SK-N-SH (cell line): Measurements from ENCODE around the gene EOLA2. TPM values are rescaled to one million over a fixed set of nuclear protein-coding genes. Genes with fewer than 3 reads are reported as not detected.

ENCODE experiments used
- CTCF ChIA-PET: fragments of 300-600, 350-600 bp; formaldehyde crosslinking; extraction: SDS; loops from one replicate; lab custom pipeline; 2021; lab: Yijun Ruan, JAX
- POLR2A ChIA-PET: fragments of 350-600 bp; sonication (Branson Sonifier 250); formaldehyde crosslinking; extraction: SDS; loops from one replicate; lab custom pipeline; 2020; ENCODE audit warnings: antibody characterized with exemption, inconsistent platforms; lab: Yijun Ruan, JAX
- DNase-seq: peaks from one replicate; pipeline ENCODE4 v3.0.0; 2012
- H2AFZ ChIP-seq: fragments of 200-600 bp; sonication (generic); 2 replicates; pipeline ENCODE4 v1.8.1; 2016; ENCODE audit warnings: antibody characterized with exemption, mild to moderate bottlenecking, low read depth
- H3F3A ChIP-seq: fragments of 200-600 bp; sonication (generic); replicated peaks from 2 replicates; pipeline ENCODE3; 2016; ENCODE audit warnings: antibody characterized with exemption, mild to moderate bottlenecking; ENCODE audit not compliant: insufficient read depth
- H3K27ac ChIP-seq, 2 experiments: fragments of 200-500 bp in 1 of 2; fragments of 200-600 bp in 1 of 2; sonication (Bioruptor generic) in 1 of 2; sonication (generic), shearing (Covaris generic) in 1 of 2; 2 replicates each; pipeline versions ENCODE4 v1.5.1 to v1.6.1; 2014 to 2016; ENCODE audit warnings: low read depth in 2 of 2, inconsistent platforms in 1 of 2, low read length in 1 of 2, mild to moderate bottlenecking in 1 of 2, mixed read lengths in 1 of 2
- H3K27me3 ChIP-seq: fragments of 200-600 bp; sonication (generic), shearing (Covaris generic); 2 replicates; pipeline ENCODE4 v1.6.1; 2016; ENCODE audit warnings: mixed run types; ENCODE audit not compliant: insufficient read depth
- H3K36me3 ChIP-seq, 2 experiments: fragments of 200-500 bp in 1 of 2; fragments of 200-600 bp in 1 of 2; sonication (Bioruptor generic) in 1 of 2; sonication (generic) in 1 of 2; replicated peaks in 1 of 2; 2 replicates each; pipeline versions ENCODE3 to v1.5.1; 2014 to 2016; ENCODE audit warnings: low read length in 1 of 2, mild to moderate bottlenecking in 1 of 2; ENCODE audit not compliant: insufficient read depth in 2 of 2, control insufficient read depth in 1 of 2
- H3K4me1 ChIP-seq, 2 experiments: fragments of 200-500 bp in 1 of 2; fragments of 200-600 bp in 1 of 2; sonication (Bioruptor generic) in 1 of 2; sonication (generic), shearing (Covaris generic) in 1 of 2; 2 replicates each; pipeline versions ENCODE4 v1.5.1 to v1.6.1; 2014 to 2016; ENCODE audit warnings: low read depth in 1 of 2, low read length in 1 of 2, mixed run types in 1 of 2; ENCODE audit not compliant: insufficient read depth in 2 of 2, control insufficient read depth in 1 of 2
- H3K4me2 ChIP-seq: fragments of 200-600 bp; sonication (generic), shearing (Covaris generic); 2 replicates; pipeline ENCODE4 v1.6.1; 2017; ENCODE audit warnings: mixed run types
- H3K4me3 ChIP-seq, 2 experiments: fragments of 200-500 bp in 1 of 2; fragments of 200-600 bp in 1 of 2; sonication (Bioruptor generic) in 1 of 2; sonication (generic), shearing (Covaris generic) in 1 of 2; 2 replicates each; pipeline versions ENCODE4 v1.5.1 to v1.8.1; 2014 to 2016; ENCODE audit warnings: low read depth in 2 of 2, inconsistent platforms in 1 of 2, low read length in 1 of 2, mild to moderate bottlenecking in 1 of 2, mixed read lengths in 1 of 2, moderate library complexity in 1 of 2
- H3K79me2 ChIP-seq: fragments of 200-600 bp; sonication (generic); 2 replicates; pipeline ENCODE4 v1.8.1; 2017; ENCODE audit warnings: mild to moderate bottlenecking; ENCODE audit not compliant: insufficient read depth
- H3K9ac ChIP-seq: fragments of 200-600 bp; sonication (generic); 2 replicates; pipeline ENCODE4 v1.6.1; 2017; ENCODE audit warnings: mixed run types
- H3K9me2 ChIP-seq: fragments of 200-600 bp; sonication (generic); 2 replicates; pipeline ENCODE4 v1.6.1; 2017; ENCODE audit warnings: mixed run types
- H3K9me3 ChIP-seq: fragments of 200-600 bp; sonication (generic); 2 replicates; pipeline ENCODE4 v1.6.1; 2017; ENCODE audit warnings: mixed run types, mild to moderate bottlenecking, moderate library complexity
- H4K20me1 ChIP-seq: fragments of 200-600 bp; sonication (generic); 2 replicates; pipeline ENCODE4 v1.6.1; 2017; ENCODE audit warnings: mild to moderate bottlenecking, mixed run types; ENCODE audit not compliant: insufficient read depth
- ELF1 ChIP-seq: IDR thresholded peaks from 2 replicates; pipeline ENCODE4 v1.4.0; 2012
- EP300 ChIP-seq, 2 experiments: IDR thresholded peaks; 2 replicates each; pipeline versions ENCODE4 v1.4.0 to v1.6.1; 2012; ENCODE audit warnings: borderline replicate concordance in 1 of 2, low read depth in 1 of 2, low read length in 1 of 2
- EZH2phosphoT487 ChIP-seq: fragments of 200-600 bp; sonication (generic); IDR thresholded peaks from 2 replicates; pipeline ENCODE4 v1.6.1; 2017; ENCODE audit warnings: low read depth, mixed run types, mild to moderate bottlenecking, antibody characterized with exemption, moderate library complexity, borderline replicate concordance
- FOSL2 ChIP-seq: IDR thresholded peaks from 2 replicates; pipeline ENCODE4 v1.4.0; 2012; ENCODE audit warnings: low read depth, mild to moderate bottlenecking, moderate library complexity, borderline replicate concordance
- GABPA ChIP-seq: IDR thresholded peaks from 2 replicates; pipeline ENCODE4 v1.4.0; 2012; ENCODE audit warnings: low read depth, mild to moderate bottlenecking
- GATA2 ChIP-seq: sonication (generic); formaldehyde crosslinking; IDR thresholded peaks from 2 replicates; pipeline ENCODE4 v1.5.0; 2020; ENCODE audit warnings: mild to moderate bottlenecking, missing genetic modification reagents
- JUND ChIP-seq: IDR thresholded peaks from 2 replicates; pipeline ENCODE4 v1.4.0; 2012
- MXI1 ChIP-seq: IDR thresholded peaks from 2 replicates; pipeline ENCODE4 v1.6.1; 2012; ENCODE audit warnings: mild to moderate bottlenecking, low read depth, low read length, improper control_type of control experiment
- NFIC ChIP-seq: IDR thresholded peaks from 2 replicates; pipeline ENCODE4 v1.4.0; 2012; ENCODE audit warnings: borderline replicate concordance
- POLR2AphosphoS5 ChIP-seq: IDR thresholded peaks from 2 replicates; pipeline ENCODE4 v1.6.1; 2012; ENCODE audit warnings: low read depth, low read length
- RCOR1 ChIP-seq: fragments of 150-350 bp; IDR thresholded peaks from 2 replicates; pipeline ENCODE4 v1.6.1; 2017; ENCODE audit warnings: antibody characterized with exemption, low read length
- RFX5 ChIP-seq: IDR thresholded peaks from 2 replicates; pipeline ENCODE4 v1.6.1; 2012; ENCODE audit warnings: mild to moderate bottlenecking, improper control_type of control experiment, low read length
- SIN3A ChIP-seq: IDR thresholded peaks from 2 replicates; pipeline ENCODE4 v1.6.1; 2012; ENCODE audit warnings: low read depth, mild to moderate bottlenecking, low read length, moderate library complexity, borderline replicate concordance
- TCF12 ChIP-seq: IDR thresholded peaks from 2 replicates; pipeline ENCODE4 v1.4.0; 2012
- WGBS: methylation state at CpG from one replicate; pipeline ENCODE4 v1.1.6; 2017; ENCODE audit warnings: low lambda C conversion rate; 5-methylcytosine and 5-hydroxymethylcytosine counted together
- polyA plus RNA-seq, 3 experiments: library from polyadenylated mRNA; depleted of rRNA; stranded (reverse); fragments of >200 nt; gene quantifications; 2 replicates each; pipeline ENCODE4 v1.2.3, GENCODE V29; 2012
- TF ChIP-seq, protein P1 (sequence below): IDR thresholded peaks from 2 replicates; pipeline ENCODE4 v1.4.0; 2012; ENCODE audit warnings: low read depth, borderline replicate concordance
- TF ChIP-seq, protein P2 (sequence below): fragments of 150-350 bp; IDR thresholded peaks from 2 replicates; pipeline ENCODE4 v1.6.1; 2016; ENCODE audit warnings: mild to moderate bottlenecking, low read depth, low read length
- TF ChIP-seq, protein P3 (sequence below): IDR thresholded peaks from 2 replicates; pipeline ENCODE4 v1.4.0; 2012; ENCODE audit warnings: low read depth, borderline replicate concordance
- TF ChIP-seq, protein P4 (sequence below): fragments of 150-350 bp; IDR thresholded peaks from 2 replicates; pipeline ENCODE4 v1.6.1; 2017; ENCODE audit warnings: antibody characterized with exemption, low read length, low read depth, borderline replicate concordance
- TF ChIP-seq, protein P5 (sequence below): fragments of 200-600 bp; sonication (generic); IDR thresholded peaks from 2 replicates; pipeline ENCODE4 v1.6.1; 2017; ENCODE audit warnings: antibody characterized with exemption, mild to moderate bottlenecking, moderate library complexity

The EOLA2 gene
- polyA plus RNA-seq (2012; rRNA removed): 43.4 and 45.2 TPM in 2 replicates
- 33.0 and 41.1 TPM in 2 replicates for polyA plus RNA-seq (2012; cell fraction: cytosol; rRNA removed)
- polyA plus RNA-seq (2012; cell fraction: nucleus; rRNA removed): 62.6 and 71.9 TPM in 2 replicates

DNA sequence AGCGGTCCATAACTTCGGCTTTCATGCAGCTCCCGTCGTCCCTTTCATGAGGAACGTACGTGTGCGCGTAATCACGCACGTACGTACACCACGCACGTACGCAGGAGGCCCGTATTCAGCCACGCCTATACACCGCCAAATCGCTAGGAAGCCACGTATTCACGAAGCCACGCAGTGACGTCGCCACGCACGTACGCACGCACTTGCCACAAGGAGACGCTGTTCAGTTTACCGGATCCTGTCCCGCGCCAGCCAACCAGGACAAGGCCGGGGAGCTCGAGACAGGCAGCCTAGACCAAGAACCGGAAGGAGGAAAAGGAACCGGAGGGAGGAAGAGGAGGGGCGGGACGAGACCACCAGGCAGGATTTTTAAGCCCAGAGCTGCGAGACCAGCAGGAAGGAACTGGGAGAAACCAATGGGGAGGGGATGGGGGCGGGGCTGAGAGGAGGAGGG is at the start of gene EOLA2:
Gene EOLA2, minus strand, starts transcription at position 65 of the 454 bp plus-strand sequence. CDS start 4,617 bp downstream, outside the sequence.
- Histone ChIP-seq H2AFZ (no peak within 1 kb of the TSS), H3K36me3 (no peaks in the 10 kb centered on the region), H4K20me1 (no peaks in the 10 kb centered on the region), H3K27ac (peak within 1 kb of the TSS; percentile 86 to 89), H3K79me2 (peaks cover 10% of the 10 kb centered on the region; the same call in 1 of the 2 replicates), H3K9ac (peak within 1 kb of the TSS; percentile 75), H3K9me3 (no peaks in the 10 kb centered on the region), H3K4me3 (peak within 1 kb of the TSS; percentile 73 to 75), H3F3A (no peaks in the 10 kb centered on the region), H3K4me2 (peak within 1 kb of the TSS; percentile 86), H3K9me2 (no peaks in the 10 kb centered on the region), H3K27me3 (no peaks in the 10 kb centered on the region), H3K4me1 (peaks cover 0 to 5% of the 10 kb centered on the region in 2 experiments; a peak in 1 of 4 replicates)
- POLR2A ChIA-PET: interaction anchor here (1.4 kb wide), 1 partner anchor 398 kb away, joined by 3 read pairs; no protein-coding TSS in a partner anchor
- WGBS: 49% methylated on average over 39 of the region's 39 CpGs
- peak; percentile 66 for DNase-seq
- TF ChIP-seq, protein P1, sequence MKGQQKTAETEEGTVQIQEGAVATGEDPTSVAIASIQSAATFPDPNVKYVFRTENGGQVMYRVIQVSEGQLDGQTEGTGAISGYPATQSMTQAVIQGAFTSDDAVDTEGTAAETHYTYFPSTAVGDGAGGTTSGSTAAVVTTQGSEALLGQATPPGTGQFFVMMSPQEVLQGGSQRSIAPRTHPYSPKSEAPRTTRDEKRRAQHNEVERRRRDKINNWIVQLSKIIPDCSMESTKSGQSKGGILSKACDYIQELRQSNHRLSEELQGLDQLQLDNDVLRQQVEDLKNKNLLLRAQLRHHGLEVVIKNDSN: no peak
- no peak; the same call in 1 of the 2 replicates for TF ChIP-seq SIN3A
- no peak for TF ChIP-seq MXI1
- no peak for TF ChIP-seq EZH2phosphoT487
- TF ChIP-seq TCF12: no peak
- TF ChIP-seq, protein P2, sequence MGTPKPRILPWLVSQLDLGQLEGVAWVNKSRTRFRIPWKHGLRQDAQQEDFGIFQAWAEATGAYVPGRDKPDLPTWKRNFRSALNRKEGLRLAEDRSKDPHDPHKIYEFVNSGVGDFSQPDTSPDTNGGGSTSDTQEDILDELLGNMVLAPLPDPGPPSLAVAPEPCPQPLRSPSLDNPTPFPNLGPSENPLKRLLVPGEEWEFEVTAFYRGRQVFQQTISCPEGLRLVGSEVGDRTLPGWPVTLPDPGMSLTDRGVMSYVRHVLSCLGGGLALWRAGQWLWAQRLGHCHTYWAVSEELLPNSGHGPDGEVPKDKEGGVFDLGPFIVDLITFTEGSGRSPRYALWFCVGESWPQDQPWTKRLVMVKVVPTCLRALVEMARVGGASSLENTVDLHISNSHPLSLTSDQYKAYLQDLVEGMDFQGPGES: no peak
- no peak for TF ChIP-seq NFIC
- TF ChIP-seq, protein P3, sequence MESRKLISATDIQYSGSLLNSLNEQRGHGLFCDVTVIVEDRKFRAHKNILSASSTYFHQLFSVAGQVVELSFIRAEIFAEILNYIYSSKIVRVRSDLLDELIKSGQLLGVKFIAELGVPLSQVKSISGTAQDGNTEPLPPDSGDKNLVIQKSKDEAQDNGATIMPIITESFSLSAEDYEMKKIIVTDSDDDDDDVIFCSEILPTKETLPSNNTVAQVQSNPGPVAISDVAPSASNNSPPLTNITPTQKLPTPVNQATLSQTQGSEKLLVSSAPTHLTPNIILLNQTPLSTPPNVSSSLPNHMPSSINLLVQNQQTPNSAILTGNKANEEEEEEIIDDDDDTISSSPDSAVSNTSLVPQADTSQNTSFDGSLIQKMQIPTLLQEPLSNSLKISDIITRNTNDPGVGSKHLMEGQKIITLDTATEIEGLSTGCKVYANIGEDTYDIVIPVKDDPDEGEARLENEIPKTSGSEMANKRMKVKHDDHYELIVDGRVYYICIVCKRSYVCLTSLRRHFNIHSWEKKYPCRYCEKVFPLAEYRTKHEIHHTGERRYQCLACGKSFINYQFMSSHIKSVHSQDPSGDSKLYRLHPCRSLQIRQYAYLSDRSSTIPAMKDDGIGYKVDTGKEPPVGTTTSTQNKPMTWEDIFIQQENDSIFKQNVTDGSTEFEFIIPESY: no peak
- no peak for TF ChIP-seq POLR2AphosphoS5
- TF ChIP-seq, protein P4, sequence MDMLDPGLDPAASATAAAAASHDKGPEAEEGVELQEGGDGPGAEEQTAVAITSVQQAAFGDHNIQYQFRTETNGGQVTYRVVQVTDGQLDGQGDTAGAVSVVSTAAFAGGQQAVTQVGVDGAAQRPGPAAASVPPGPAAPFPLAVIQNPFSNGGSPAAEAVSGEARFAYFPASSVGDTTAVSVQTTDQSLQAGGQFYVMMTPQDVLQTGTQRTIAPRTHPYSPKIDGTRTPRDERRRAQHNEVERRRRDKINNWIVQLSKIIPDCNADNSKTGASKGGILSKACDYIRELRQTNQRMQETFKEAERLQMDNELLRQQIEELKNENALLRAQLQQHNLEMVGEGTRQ: no peak
- TF ChIP-seq GABPA: peak; percentile 64
- no peak for TF ChIP-seq RCOR1
- TF ChIP-seq RFX5: no peak
- no peak for TF ChIP-seq EP300 (IDR thresholded peaks at IDR 0.05; ENCODE audit: borderline replicate concordance in 1 of 2, low read depth in 1 of 2, low read length in 1 of 2)
- peak; percentile 43 for TF ChIP-seq ELF1
- TF ChIP-seq JUND: no peak
- TF ChIP-seq GATA2: no peak
- TF ChIP-seq, protein P5, sequence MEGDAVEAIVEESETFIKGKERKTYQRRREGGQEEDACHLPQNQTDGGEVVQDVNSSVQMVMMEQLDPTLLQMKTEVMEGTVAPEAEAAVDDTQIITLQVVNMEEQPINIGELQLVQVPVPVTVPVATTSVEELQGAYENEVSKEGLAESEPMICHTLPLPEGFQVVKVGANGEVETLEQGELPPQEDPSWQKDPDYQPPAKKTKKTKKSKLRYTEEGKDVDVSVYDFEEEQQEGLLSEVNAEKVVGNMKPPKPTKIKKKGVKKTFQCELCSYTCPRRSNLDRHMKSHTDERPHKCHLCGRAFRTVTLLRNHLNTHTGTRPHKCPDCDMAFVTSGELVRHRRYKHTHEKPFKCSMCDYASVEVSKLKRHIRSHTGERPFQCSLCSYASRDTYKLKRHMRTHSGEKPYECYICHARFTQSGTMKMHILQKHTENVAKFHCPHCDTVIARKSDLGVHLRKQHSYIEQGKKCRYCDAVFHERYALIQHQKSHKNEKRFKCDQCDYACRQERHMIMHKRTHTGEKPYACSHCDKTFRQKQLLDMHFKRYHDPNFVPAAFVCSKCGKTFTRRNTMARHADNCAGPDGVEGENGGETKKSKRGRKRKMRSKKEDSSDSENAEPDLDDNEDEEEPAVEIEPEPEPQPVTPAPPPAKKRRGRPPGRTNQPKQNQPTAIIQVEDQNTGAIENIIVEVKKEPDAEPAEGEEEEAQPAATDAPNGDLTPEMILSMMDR: peak; percentile 57
- no peak for TF ChIP-seq FOSL2
- CTCF ChIA-PET: interaction anchor here (1.4 kb wide), 1 partner anchor 424 kb away, joined by 5 read pairs; the partner anchor contains the start of gene MAMLD1
